D341Med (cell line): ENCODE measurements around the gene TFF3.

Experiments
- DNase-seq: peaks from one replicate; pipeline ENCODE4 v3.0.0; 2012; ENCODE audit warnings: low spot score

Gene TFF3

GRCh38 chr21:42320791-42321190 is 5.6 kb upstream of the TFF3 start:
- DNase-seq: no peak

DNA sequence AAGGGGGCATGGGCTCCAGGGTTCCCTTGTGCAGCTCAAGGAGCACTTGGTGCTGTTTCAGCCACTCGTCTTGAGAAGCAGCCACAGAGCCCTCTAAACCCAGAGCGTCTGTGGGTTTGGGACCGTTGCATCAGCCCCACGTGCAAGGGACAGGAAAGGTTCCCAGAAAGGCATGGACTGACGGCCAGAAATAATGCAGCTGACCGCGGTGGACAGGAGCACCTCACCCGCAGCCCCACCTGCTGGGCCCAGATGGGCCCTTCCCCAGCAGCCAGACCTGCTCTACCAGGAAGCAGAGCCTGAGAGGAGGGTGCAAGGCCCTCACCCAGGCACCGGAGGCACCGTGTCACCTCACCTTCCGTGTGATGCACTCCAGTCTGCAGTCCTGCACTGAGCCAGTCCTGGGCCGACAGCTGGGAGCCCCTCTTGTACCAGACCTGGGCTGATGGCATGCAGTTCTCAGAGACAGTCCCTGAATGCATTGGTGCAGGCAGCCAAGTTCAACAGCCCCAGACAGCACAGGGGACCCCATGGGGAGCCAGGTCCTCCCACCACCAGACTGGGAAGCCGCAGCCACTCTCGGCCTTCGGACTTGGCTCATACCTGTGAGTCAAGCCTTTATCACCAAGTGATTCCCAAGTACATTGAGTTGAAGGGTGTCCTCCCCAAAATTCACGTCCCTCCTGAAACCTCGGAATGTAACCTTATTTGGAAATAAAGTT is 4.8 kb upstream of the TFF3 start:
- DNase-seq: no peak

DNA sequence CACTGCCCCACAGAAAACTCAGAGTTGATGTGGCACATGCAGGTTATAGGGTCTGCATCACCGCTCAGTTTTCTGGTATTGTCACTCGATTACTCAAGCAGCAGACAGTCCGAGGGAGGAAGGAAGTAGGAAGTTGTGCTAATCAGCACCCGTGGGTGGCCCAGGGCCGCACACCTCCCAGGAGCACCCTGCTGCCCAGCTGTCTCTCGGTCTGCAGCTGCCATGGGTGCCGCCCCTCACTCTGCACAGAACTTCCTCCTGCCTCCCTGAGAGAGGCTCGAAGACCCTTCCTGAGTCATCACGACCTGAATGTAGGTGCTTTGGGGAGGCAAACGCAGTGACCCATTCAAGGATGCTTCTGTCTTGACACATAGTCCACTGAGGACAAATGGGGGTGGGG is 4.2 kb upstream of the TFF3 start:
- DNase-seq: no peak

- peak; percentile 37 for DNase-seq
Measured at GRCh38 chr21:42317826-42318746, 2.9 kb upstream of the TFF3 start.

GRCh38 chr21:42317341-42317741 is 2.1 kb upstream of the TFF3 start:
- DNase-seq: no peak

DNA sequence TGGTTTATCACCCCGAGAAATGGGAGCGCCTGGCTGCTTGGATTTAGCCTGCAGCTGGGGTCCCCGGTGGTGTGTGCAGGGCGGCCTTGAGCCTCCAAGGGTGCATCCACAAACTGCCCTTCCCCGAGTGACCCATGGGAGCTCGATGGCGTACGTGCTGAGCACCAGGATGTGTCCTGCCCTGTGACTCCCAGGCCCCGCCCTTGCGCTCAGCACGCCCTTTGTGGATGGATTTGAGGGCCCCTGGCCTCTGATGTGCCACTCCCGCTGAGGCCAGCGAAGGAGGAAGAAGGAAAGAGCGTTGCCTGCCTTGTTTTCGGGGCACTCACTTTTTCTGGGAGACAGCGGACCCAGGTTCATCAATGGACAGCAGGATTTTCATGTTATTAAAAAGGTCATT is 1.7 kb upstream of the TFF3 start:
- DNase-seq: no peak

GRCh38 chr21:42314616-42315295 is 453 bp downstream of the TFF3 start:
- no peak for DNase-seq

DNA sequence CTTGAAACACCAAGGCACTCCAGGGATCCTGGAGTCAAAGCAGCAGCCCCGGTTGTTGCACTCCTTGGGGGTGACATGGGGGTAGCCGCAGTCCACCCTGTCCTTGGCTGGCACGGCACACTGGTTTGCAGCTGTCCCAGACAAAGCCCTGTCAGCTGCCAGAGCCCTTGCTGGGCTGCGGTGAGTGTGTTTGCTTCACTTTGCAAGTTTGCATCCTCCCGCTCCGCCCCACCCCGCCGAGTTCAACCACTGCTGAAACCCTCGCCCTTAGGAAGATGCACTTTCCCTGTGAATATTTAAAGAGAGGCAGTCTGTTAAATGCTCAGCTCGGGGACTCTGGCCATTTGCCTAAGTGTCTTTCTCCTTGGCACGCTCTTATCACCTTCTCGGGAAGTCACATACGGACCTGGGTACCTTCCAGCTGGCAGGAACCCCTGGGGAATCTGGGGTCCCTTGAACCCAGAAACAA is 1.7 kb downstream of the TFF3 start:
- DNase-seq: no peak

- peak; percentile 74 for DNase-seq
Measured at GRCh38 chr21:42312626-42313104, 2.5 kb downstream of the TFF3 start.

GRCh38 chr21:42311816-42312625 is 3.2 kb downstream of the TFF3 start:
- peak; percentile 58 for DNase-seq

- no peak for DNase-seq
Measured at GRCh38 chr21:42311160-42311559, 4.0 kb downstream of the TFF3 start.

DNA sequence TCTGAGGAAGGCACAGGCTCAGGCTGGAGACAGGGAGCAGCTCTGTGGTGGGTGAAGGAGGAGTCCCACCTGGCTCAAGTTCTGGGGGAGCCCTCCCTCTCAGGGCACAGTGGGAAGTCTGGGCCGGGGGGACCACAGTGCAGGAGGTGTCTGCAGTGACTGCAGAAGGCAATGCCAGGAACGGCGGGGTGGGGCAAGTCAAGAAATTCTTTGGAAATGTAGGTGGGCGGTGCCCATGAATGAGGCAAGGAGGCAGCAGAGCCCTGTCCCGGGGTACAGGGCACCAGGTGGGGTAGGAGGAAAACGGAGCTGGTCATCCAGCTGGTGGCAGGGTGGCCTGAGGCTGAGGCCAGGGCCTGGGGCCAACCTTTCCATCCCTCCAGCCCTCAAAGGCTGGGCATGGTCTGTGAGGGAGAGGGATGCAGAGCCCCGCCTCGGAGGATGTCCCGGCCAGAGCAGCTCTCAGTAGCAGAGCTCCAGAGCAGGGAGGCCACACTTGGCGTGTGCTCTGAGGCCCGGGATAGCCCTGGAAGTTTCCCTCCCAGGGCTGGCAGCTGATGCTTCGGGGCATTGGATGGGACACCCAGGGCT is 4.7 kb downstream of the TFF3 start:
- peak; percentile 34 for DNase-seq

GRCh38 chr21:42309753-42310213 is 5.4 kb downstream of the TFF3 start:
- peak; percentile 87 for DNase-seq

- no peak for DNase-seq
Measured at GRCh38 chr21:42308914-42309752, 6.1 kb downstream of the TFF3 start.

DNA sequence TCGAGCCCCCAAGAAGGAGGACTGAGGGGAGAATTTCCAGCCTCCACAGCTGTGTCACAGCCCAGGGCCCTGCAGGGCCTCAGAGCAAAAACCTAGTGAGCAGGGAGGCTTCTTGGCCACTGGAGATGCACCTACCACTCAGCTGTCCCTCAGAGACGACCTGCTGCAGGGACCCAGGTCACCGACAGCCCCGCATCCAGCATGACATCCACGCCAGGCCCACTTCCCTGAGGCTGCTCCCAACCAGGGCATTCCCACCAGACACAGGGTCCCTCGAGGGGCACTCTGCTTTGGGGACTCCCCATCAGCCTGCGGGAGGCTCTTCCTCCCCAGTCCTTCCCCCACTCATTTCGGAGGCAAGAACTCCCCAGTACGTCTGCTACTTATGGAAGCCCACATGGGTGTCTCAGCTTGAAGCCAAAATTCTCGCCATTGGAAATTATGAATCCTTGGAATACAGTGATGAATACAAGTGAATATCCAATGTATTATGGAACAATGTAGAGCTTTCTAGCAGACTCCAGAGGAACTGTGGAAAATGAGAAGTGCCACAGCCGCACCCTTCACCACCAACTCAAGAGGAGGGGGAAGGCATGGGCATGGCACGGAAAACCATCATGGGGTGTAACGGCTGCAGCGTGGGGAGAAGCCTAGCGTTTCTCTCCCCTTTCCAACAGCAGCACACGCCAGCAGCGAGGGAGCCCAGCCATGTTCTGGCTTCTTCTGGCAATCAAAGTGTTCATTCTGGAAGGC is 6.9 kb downstream of the TFF3 start:
- no peak for DNase-seq

DNA sequence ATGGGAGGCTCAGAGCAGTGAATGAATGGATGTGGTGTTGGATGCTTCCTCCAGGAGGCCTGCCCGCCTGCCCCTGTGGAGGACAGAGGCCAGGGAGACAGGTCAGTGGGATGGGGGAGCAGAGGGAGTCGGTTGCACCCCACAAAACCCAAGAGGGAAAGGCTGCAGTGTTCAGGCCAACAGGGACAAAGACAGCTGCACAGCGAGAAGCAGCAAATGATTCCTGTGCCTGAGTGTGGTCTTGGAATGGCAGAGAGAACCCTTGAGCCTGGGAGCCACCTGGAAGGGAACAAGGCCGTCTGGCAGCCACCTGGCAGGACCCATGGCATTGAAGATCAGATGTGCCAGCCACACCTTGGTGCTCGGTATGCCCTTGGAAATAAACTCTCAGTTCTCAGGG is 8.1 kb downstream of the TFF3 start:
- no peak for DNase-seq

- no peak for DNase-seq
Measured at GRCh38 chr21:42306366-42307035, 8.7 kb downstream of the TFF3 start.

DNA sequence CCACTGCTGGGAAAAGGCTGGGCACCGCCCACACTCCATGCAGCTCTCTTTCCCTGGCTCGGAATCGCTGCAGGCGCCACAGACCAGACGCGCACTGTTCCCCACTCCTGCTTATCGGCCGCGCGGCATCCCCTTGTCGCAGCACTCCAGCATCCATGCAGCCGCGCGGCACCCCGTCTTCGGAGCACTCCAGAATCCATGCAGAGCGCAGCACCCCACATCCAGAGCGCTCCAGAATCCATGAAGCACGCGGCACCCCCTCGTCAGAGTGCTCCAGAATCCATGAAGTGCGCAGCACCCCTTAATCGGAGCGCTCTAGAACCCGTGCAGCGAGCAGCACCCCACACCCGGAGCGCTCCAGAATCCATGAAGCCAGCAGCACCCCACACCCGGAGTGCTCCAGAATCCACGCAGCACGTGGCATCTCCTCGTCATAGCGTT is 9.5 kb downstream of the TFF3 start:
- DNase-seq: no peak
